ENCODE measurements around the gene NALCN. TPM values are rescaled to one million over a fixed set of nuclear protein-coding genes. Genes with fewer than 3 reads are reported as not detected.

NALCN gene
- total RNA-seq, 1 donor from 2014 or later = 18.5 TPM

DNA sequence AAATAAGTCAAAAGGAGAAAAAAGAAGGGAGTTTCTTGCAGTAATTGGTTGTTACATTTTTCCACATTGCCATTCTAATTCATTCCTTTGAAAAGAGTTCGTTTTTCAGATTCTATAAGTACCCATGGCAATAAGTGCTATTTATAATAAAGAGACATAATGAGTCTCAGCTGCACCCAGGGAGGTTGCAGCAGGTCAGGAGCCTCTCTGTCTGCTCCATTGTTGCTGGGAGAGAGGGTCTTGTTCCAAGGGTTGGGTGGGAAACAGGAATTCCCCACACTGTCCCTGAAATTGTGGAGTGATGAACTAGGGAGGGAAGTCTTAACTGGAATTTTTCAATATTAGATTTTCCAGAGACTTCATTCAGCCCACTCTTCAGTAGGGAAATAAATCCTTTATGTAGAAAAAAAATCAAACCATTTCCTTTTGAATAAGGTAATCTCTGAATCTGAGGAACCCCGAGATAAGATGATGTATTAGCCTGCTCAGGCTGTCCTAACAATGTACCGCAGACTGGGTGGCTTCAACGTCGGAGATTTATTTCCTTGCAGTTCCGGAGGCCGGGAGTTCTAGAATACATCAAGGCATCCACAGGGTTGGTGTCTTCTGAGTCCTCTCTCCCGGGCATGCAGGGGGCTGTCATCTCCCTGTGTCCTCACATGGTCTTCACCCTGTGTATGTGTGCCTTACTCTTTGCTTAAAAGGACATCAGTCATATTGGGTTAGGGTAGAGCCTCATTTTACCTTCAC, 399.0 kb downstream of the NALCN start:
- intact Hi-C loops (cut with DNase I) = no loop called here

DNA sequence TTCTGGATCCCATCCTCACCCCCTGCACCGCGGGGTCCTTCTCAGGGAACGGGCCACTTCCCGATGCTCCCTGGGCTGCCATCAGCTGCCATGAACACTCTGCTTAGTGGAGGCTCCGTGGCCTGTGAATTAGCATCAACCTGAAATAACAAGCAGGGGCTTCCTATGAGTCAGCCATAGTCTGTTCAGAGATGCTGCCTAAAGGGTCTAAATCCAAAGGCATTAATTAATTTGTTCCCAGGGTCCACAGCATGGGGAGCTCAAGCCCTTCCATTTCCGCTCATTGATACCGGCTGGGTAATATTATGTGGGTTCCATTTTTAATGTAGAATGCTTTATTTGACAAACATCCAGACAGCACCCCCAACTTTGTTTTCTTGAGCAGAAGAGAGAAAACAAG, 399.8 kb downstream of the NALCN start:
- no peaks in the 10 kb centered on the region for H3K9me3 ChIP-seq
- no peak overlapping the region for H3K27ac ChIP-seq
- no peaks in the 10 kb centered on the region for H3K4me1 ChIP-seq
- no peak overlapping the region for H3K4me3 ChIP-seq
- H3K36me3 ChIP-seq = no peaks in the 10 kb centered on the region
- intact Hi-C loops (cut with DNase I) = no loop called here
- TF ChIP-seq, protein P1, sequence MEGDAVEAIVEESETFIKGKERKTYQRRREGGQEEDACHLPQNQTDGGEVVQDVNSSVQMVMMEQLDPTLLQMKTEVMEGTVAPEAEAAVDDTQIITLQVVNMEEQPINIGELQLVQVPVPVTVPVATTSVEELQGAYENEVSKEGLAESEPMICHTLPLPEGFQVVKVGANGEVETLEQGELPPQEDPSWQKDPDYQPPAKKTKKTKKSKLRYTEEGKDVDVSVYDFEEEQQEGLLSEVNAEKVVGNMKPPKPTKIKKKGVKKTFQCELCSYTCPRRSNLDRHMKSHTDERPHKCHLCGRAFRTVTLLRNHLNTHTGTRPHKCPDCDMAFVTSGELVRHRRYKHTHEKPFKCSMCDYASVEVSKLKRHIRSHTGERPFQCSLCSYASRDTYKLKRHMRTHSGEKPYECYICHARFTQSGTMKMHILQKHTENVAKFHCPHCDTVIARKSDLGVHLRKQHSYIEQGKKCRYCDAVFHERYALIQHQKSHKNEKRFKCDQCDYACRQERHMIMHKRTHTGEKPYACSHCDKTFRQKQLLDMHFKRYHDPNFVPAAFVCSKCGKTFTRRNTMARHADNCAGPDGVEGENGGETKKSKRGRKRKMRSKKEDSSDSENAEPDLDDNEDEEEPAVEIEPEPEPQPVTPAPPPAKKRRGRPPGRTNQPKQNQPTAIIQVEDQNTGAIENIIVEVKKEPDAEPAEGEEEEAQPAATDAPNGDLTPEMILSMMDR (IDR thresholded peaks at IDR 0.05) = no peak
- DNase-seq (ENCODE audit: low spot score in 2 of 2) = no peak
- H3K27me3 ChIP-seq = no peaks in the 10 kb centered on the region

More for the DNA sequence above, 399.0 kb downstream of the NALCN start:
- H3K36me3 ChIP-seq = no peaks in the 10 kb centered on the region
- no peak overlapping the region for H3K27ac ChIP-seq
- TF ChIP-seq, protein P1 (IDR thresholded peaks at IDR 0.05) = no peak
- no peak for DNase-seq (ENCODE audit: low spot score in 2 of 2)
- H3K27me3 ChIP-seq = no peaks in the 10 kb centered on the region
- H3K4me1 ChIP-seq = no peaks in the 10 kb centered on the region
- no peaks in the 10 kb centered on the region for H3K9me3 ChIP-seq
- no peak overlapping the region for H3K4me3 ChIP-seq

DNA sequence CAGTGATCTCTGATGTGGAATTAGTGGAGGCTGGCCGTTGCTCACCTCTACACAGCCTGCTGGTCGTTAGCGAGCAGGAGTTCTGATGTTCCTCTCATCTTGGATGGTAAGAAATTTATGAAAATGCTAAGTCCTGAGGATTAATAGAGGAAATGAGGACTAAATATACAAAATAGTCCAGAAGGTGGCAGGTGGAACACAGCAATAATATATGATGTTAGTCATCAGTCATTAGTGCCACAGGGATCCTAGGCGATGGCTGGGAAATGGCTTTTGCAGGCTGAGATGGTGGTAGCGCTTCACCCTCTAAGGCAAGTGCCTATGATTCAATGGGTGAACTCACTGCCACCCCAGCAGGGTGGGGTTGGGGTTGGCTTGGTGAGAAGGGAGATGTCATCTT, 403.1 kb downstream of the NALCN start:
- DNase-seq (ENCODE audit: low spot score in 2 of 2) = no peak
- Histone ChIP-seq H3K27me3 (no peaks in the 10 kb centered on the region), H3K4me1 (no peaks in the 10 kb centered on the region), H3K27ac (no peak overlapping the region), H3K9me3 (no peaks in the 10 kb centered on the region), H3K36me3 (no peaks in the 10 kb centered on the region), H3K4me3 (no peak overlapping the region)
- intact Hi-C loops (cut with DNase I) = no loop called here
- TF ChIP-seq, protein P1 (IDR thresholded peaks at IDR 0.05) = no peak

DNA sequence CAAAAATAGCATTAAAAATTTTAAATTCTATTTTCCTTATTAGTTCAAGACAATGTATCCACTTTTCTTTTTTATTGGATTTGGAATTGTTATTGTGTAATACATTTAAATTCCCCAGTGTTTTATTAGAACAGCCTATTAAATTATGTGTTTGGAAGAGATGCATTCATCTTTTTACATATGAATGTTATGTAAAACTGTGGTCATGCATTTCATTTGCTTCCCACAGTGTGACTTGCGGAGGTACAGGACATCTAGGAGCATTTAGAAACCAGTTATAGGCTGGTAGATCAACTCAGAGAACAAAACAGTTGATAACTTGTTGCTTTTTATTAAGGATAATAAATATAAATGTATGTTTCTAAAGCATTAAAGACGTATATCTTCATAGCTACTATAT, 406.2 kb downstream of the NALCN start:
- no peak overlapping the region for H3K27ac ChIP-seq
- TF ChIP-seq, protein P1 (IDR thresholded peaks at IDR 0.05) = no peak
- no peaks in the 10 kb centered on the region for H3K4me1 ChIP-seq
- no peak overlapping the region for H3K4me3 ChIP-seq
- H3K9me3 ChIP-seq = no peaks in the 10 kb centered on the region
- no peaks in the 10 kb centered on the region for H3K27me3 ChIP-seq
- no peak for DNase-seq (ENCODE audit: low spot score in 2 of 2)
- intact Hi-C loops (cut with DNase I) = no loop called here
- no peaks in the 10 kb centered on the region for H3K36me3 ChIP-seq

DNA sequence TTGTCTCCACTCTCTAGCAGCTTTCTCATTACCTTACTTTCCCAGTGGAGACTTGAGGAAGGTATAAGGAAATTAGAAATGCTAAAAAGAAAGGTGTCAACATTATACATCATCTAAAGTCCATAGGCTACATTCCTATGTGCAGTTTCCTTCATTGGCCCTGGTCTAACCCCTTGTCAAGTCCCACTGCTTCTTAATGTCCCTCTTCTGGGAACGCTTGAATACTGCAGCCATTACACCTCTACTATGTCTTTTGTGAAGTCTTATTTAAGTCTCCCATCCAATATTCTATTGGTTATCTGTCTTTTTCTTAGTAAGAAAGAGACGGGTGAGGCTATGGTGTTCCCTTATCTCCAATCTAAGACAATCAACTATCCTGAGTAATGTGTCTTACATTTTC, 409.1 kb downstream of the NALCN start:
- no peaks in the 10 kb centered on the region for H3K9me3 ChIP-seq
- H3K27ac ChIP-seq = no peak overlapping the region
- DNase-seq (ENCODE audit: low spot score in 2 of 2) = no peak
- no peaks in the 10 kb centered on the region for H3K4me1 ChIP-seq
- intact Hi-C loops (cut with DNase I) = no loop called here
- TF ChIP-seq, protein P1 (IDR thresholded peaks at IDR 0.05) = no peak
- no peaks in the 10 kb centered on the region for H3K36me3 ChIP-seq
- no peaks in the 10 kb centered on the region for H3K27me3 ChIP-seq
- H3K4me3 ChIP-seq = no peak overlapping the region

Other genes starting within 250 kb of the NALCN start
- gene ITGBL1, start 36.2 kb upstream of the NALCN start, total RNA-seq = 47.1 TPM